Measurements from ENCODE around the gene ASB9.

GRCh38 chrX:15315509-15315908, 45.6 kb upstream of the ASB9 start, which contains the start of gene ASB11:
- TF ChIP-seq EZH2 (IDR thresholded peaks at IDR 0.05; ENCODE audit: insufficient read depth, poor library complexity, severe bottlenecking) (no peak), EZH2phosphoT487 (IDR thresholded peaks at IDR 0.05; ENCODE audit: insufficient read depth, low read depth) (no peak)
